Thyroid gland (tissue), 4 donors: ENCODE measurements around the gene SCN2A.

Experiments used
- CTCF ChIP-seq, 6 experiments: fragments of 200-600 bp in 3 of 6; fragments of 450-650 bp in 3 of 6; sonication (generic) in 3 of 6; IDR thresholded peaks; one replicate each; pipeline ENCODE4 v1.5.1; 2016 to 2019; ENCODE audit warnings: antibody characterized with exemption in 6 of 6, mild to moderate bottlenecking in 2 of 6, inconsistent platforms in 1 of 6, moderate library complexity in 1 of 6
- POLR2A ChIP-seq, 2 donors: fragments of 450-650 bp; IDR thresholded peaks; one replicate each; pipeline ENCODE4 v1.6.1; 2017; ENCODE audit warnings: antibody characterized with exemption in 2 of 2, mild to moderate bottlenecking in 2 of 2, moderate library complexity in 1 of 2

- TF ChIP-seq CTCF (IDR thresholded peaks at IDR 0.05) = no peak
- TF ChIP-seq POLR2A (IDR thresholded peaks at IDR 0.05) = no peak
These were observed 188.5 kb downstream of the SCN2A start for GRCh38 chr2:165427686-165428085.
